H1 (cell line): ENCODE results near the gene B9D2. TPM values are rescaled to one million over a fixed set of nuclear protein-coding genes. Genes with fewer than 3 reads are reported as not detected.

Experiments used
- JUND ChIP-seq: IDR thresholded peaks from 2 replicates; pipeline ENCODE4 v1.6.1; 2011; ENCODE audit warnings: mild to moderate bottlenecking, improper control_type of control experiment, low read length
- RNF2 ChIP-seq: fragments of 200-900, 300-1000 bp; sonication (generic); IDR thresholded peaks from 2 replicates; pipeline ENCODE4 v1.7.1; 2016; ENCODE audit warnings: borderline replicate concordance, low read depth, mild to moderate bottlenecking, antibody characterized with exemption, low read length; ENCODE audit not compliant: poor library complexity, severe bottlenecking; ENCODE audit errors: missing control alignments
- SIN3A ChIP-seq, 2 experiments: IDR thresholded peaks in 1 of 2; conservative IDR thresholded peaks in 1 of 2; 2 replicates each; pipeline ENCODE4 v1.6.1; 2011 to 2012; ENCODE audit warnings: low read length in 2 of 2, improper control_type of control experiment in 1 of 2, low read depth in 1 of 2, mild to moderate bottlenecking in 1 of 2
- SP1 ChIP-seq: IDR thresholded peaks from 2 replicates; pipeline ENCODE4 v1.6.1; 2011; ENCODE audit warnings: low read depth, low read length
- polyA plus RNA-seq, 7 experiments: library from polyadenylated mRNA; depleted of rRNA in 3 of 7; stranded (reverse) in 5 of 7; unstranded in 2 of 7; fragments of >200 nt in 5 of 7; fragments of 200-250 nt in 2 of 7; gene quantifications; 1 replicate in 5 of 7; 2 replicates in 1 of 7; 4 replicates in 1 of 7; pipeline versions ENCODE4 v1.2.1 to v1.2.3, GENCODE V29; 2011 to 2013; ENCODE audit warnings: missing spikeins in 2 of 7, mixed read lengths in 2 of 7
- total RNA-seq: library from RNA; stranded (reverse); fragmentation: NEBNext Ultra II Directional; extraction: Animal tissue kit (Norgen Biotek cat#: 25700); gene quantifications from 2 replicates; pipeline ENCODE4 v1.2.1, GENCODE V29; 2021

Gene B9D2
- total and polyA plus RNA-seq, 2 of the 8 experiments (the other 6 are each of a cell fraction or from before 2014, with no cell fraction given), result 4.9 to 6.3 TPM

- TF ChIP-seq JUND, result no peak
- no peak for TF ChIP-seq RNF2
- no peak for TF ChIP-seq SIN3A (conservative IDR thresholded peaks at IDR 0.05 in 1 of 2, IDR thresholded peaks at IDR 0.05 in 1 of 2; ENCODE audit: low read depth in 1 of 2, low read length in 2 of 2)
- no peak for TF ChIP-seq SP1
Measured at GRCh38 chr19:41344162-41344561, 19.8 kb downstream of the B9D2 start (continued).
